IPS-18c (cell line): ENCODE data around the gene PARG.
"Not testable (repeated sequence)": the region's sequence is repeated elsewhere in the genome, so short reads cannot be mapped to it uniquely, and the experiment has no call there.

Experiments
- H3K4me3 ChIP-seq: 2 replicates; pipeline ENCODE4 v1.7.0; 2013; ENCODE audit warnings: low read depth, mild to moderate bottlenecking, low read length, moderate library complexity; ENCODE audit not compliant: insufficient read depth
- H3K9me3 ChIP-seq: one replicate; pipeline ENCODE4 v1.6.1; 2013; ENCODE audit warnings: mild to moderate bottlenecking, low read length, moderate library complexity; ENCODE audit not compliant: control insufficient read depth, insufficient read depth

Gene PARG

DNA sequence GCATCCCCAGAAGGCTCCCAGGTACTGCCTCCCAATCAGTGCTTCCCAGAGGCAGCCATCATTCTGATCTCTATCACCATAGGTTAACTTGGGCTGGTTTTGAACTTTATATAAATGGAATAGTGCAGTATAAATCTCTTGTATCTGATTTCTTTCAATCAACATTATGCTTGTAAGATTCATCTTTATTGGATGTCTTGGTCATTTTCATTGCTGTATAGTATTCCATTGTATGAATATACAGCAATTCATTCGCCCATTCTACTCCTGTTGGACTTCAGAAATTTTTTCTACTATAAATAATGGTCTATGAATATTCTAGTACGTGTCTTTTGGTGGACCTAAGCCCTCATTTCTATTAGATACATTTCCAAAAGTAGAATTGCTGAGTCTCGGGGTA lies 163.6 kb downstream of the PARG start:
- Histone ChIP-seq H3K4me3 (no peak overlapping the region), H3K9me3 (no peaks in the 10 kb centered on the region)

DNA sequence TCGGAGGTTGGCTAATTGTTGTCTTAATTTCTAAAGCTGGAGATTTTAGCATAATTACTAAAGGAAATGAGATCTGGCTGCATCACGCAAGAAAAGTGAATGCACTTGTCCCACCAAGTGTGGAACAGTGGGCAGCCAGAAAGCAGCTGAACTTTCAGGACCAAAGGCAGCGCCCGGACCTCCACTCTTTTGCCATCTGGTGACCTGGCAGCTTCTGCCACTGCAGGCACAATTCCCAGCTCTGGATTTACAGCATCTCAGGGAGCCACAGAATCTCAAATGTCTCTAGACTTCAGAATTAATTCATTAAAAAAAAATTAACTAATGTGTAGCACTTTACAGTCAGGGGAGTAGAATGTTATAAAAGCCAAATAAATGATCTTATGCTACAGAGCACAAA lies 165.0 kb downstream of the PARG start:
- Histone ChIP-seq H3K4me3 (no peak overlapping the region), H3K9me3 (no peaks in the 10 kb centered on the region)

DNA sequence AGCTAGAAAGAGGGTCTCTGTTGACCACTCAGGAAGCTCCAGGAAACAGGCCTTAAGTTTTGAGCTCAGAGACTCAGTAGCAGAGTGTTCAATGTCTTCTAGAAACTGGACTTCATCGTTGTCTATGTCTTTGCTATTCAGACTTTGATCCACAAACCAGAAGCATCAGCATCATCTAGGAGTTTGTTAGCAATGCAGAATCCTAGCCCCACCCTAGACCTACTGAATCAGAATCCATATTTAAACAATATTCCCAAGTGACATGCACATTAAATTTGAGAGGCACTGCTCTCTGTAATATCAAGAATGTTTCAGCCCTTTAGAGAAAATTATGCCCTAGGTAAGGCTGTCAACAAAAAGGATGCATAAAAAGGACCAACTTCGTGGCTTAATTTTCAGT lies 166.8 kb downstream of the PARG start:
- H3K9me3 ChIP-seq, result no peaks in the 10 kb centered on the region
- H3K4me3 ChIP-seq, result no peak overlapping the region

DNA sequence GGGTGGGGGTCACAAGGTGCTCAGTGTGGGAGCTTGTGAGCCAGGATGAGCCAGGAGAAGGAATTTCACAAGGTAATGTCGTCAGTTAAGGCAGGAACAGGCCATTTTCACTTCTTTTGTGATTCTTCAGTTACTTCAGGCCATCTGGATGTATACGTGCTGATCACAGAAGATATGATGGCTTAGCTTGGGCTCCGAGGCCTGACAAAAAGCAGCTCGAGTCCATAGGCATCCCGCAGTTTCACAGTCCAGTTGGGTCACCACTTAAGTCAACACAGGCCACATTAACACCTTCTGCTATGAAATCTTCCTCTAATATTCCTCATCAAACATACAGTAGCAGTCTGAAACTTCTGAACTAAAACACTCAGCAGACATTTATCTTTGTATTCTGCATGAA lies 168.9 kb downstream of the PARG start:
- H3K9me3 ChIP-seq, H3K4me3 ChIP-seq: not testable (repeated sequence)

DNA sequence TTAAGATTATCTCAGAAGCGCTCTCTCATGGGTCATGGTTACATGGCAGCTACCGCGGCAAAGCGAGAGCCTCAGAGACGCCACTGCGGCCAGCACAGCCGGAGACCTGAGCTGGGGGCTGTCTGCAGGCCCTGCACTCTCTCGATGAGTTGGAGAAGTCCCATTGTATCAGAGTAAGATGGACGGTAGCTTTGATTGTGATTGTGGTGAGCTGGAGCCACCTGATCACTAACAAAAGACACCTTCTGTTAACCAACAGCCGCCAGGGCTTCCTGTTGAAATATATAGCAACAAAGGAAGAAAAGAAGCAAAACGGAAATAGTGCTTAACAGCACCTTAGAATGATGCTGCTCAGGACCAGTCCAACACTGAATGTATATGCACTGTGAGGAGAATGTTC lies 170.8 kb downstream of the PARG start:
- H3K4me3 ChIP-seq, H3K9me3 ChIP-seq: not testable (repeated sequence)

DNA sequence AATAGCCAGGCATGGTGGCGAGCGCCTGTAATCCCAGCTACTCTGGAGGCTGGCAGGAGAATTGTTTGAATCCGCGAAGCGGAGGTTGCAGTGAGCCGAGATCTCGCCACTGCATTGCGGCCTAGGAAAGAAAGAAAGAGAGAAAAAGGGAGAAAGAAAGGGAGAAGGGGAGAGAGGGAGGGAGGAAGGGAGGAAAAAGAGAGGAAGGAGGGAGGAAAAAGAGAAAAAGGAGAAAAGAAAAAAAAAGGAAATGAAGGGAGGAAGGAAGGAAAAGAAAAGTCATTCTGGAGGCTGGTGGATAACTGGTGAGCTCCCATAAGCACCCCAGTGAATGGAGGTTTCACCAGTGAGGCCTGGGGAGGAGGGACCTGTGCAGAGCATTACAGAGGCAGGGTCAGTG lies 172.1 kb downstream of the PARG start:
- H3K9me3 ChIP-seq, result no peaks in the 10 kb centered on the region
- no peak overlapping the region for H3K4me3 ChIP-seq

DNA sequence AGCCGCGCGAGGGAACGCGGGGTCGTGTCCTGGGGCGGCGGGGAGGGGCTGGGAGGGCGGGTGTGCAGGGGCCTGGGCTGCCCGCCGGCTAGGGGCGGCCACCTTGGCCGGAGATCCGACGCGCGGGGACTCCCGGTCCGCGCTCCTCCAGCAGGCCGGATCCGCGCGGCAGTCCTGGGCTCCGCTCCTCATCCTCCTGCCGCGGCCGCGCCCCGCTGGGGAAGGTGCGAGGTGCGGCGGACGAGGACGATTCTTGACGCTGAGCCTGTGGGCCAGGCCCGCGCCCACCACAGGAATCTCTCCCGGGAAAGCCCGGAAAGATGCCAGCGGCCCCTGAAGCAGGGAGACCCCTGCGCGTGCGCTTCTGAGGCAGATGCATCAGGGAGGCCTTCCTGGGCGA lies 173.1 kb downstream of the PARG start:
- H3K4me3 ChIP-seq, result no peak overlapping the region
- H3K9me3 ChIP-seq, result no peaks in the 10 kb centered on the region

DNA sequence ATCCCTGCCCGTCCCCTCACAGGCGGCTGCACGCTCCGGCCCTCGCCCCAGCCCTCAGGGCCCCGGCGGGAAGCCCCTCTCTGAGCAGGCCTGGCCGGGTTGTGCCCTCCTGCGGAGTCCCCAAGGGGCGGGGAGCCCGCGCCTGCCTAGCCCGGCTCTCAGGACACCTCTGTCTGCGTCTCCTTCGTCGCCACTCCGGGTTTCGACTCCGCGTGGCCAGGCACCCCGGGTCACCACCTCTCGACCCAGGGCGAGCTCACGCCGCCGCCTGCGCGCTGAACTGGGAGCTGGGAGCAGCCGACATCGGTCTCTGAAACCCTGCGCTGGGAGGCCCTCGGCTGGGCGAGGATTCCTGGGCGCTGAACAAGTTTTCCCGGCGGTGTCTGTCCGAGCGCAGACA lies 173.5 kb downstream of the PARG start:
- H3K4me3 ChIP-seq, result no peak overlapping the region; the same call in 1 of the 2 replicates
- H3K9me3 ChIP-seq, result no peaks in the 10 kb centered on the region
